ENCODE results near the gene CYTH4. TPM values are rescaled to one million over a fixed set of nuclear protein-coding genes. Genes with fewer than 3 reads are reported as not detected.

CYTH4 gene
- polyA plus RNA-seq, 3 donors = 2.4 to 3.0 (median 2.8) TPM

DNA sequence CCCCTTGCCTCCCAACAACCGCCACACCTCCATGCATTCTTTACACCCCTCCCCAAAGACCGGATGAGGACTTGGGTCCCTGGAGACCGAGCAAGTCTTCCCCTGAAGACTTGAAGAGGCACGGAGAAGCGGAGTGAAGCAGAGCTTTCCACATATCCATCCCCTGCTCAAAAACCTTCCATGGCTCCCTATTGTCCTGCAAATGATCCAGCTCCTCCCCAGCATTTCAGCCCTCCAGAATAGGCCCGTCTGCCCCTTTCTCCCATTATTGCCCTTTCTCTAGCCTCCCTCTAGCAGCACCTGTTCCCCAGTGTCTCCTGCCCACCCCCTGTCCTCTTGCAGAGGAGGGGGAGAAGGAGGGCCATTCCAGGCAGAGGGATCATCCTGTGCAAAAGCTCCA is 59.8 kb downstream of the CYTH4 start:
- DNase-seq (ENCODE audit: low read depth in 3 of 3, low spot score in 2 of 3) = no peak

- DNase-seq (ENCODE audit: low read depth in 3 of 3, low spot score in 2 of 3) = no peak
Measured at GRCh38 chr22:37343348-37343747, 61.0 kb downstream of the CYTH4 start.

DNA sequence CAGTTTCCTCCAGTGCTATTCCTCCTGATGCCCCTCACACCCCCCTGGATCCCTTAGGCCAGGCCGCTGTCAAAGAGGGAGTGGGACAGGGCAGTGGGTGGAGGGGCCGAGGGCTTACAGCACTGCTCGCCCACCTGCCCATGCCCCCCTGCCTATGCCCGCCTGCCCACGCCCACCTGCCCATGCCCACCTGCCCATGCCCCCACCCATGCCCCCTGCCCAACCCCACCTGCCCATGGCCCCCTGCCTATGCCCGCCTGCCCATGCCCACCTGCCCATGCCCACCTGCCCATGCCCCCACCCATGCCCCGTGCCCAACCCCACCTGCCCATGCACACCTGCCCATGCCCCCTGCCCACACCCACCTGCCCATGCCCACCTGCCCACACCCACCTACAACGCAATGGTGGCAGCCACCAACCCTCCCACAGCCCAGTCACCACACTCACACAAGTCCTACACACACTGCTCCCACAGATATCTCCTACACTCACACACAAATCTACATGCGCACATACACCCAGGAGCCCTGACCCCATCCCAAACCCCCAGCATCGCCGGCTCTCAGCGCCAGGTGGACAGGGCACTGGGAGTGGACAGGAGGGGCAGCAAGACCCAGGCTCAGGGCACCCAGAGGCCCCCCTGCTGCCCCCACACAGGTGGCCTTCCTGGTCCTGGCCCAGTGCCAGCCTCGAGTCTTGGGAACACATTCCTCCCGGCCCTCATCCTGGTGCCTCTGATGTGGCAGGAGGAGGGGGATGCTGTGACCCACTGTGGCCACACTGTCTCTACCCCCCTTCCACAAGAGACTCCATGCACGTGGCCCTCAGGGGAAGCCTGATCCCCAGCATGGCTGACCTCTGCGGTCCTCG is 61.8 kb downstream of the CYTH4 start:
- DNase-seq (ENCODE audit: low read depth in 3 of 3, low spot score in 2 of 3) = no peak

GRCh38 chr22:37344735-37345449 is 62.6 kb downstream of the CYTH4 start:
- no peak for DNase-seq (ENCODE audit: low read depth in 3 of 3, low spot score in 2 of 3)

DNA sequence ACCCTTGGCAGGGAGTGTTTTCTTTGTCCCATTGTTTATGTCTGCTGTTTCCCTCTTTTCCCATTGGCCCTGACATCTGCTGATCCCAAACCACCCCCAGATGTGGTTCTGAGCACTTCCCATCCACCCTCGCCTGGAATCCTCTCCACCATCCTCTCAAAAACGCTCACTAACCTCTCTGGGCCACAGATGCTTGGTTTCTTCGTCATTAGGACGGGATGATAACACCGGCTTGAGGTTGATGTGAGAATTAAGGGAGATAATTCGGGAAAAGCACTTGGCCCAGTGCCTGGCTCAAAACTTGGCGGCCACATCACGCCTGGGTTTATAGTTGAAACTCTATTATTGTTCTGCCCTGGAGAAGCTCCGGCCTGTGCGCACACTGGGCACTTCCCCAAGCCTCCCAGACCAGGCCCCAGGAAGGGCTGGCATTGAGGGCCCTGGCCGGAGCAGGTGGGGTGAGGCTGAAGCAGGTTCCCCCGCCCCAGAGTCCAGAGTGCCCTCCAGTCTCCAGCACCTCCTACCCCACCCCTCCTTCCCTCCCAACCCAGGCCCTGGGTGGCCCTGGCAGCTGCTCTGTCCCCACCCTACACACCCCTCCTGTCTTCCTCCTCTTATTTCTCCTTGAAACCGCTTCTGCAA is 63.7 kb downstream of the CYTH4 start:
- DNase-seq (ENCODE audit: low read depth in 3 of 3, low spot score in 2 of 3) = no peak

- no peak for DNase-seq (ENCODE audit: low read depth in 3 of 3, low spot score in 2 of 3)
Measured at GRCh38 chr22:37346505-37346895, 64.2 kb downstream of the CYTH4 start.

DNA sequence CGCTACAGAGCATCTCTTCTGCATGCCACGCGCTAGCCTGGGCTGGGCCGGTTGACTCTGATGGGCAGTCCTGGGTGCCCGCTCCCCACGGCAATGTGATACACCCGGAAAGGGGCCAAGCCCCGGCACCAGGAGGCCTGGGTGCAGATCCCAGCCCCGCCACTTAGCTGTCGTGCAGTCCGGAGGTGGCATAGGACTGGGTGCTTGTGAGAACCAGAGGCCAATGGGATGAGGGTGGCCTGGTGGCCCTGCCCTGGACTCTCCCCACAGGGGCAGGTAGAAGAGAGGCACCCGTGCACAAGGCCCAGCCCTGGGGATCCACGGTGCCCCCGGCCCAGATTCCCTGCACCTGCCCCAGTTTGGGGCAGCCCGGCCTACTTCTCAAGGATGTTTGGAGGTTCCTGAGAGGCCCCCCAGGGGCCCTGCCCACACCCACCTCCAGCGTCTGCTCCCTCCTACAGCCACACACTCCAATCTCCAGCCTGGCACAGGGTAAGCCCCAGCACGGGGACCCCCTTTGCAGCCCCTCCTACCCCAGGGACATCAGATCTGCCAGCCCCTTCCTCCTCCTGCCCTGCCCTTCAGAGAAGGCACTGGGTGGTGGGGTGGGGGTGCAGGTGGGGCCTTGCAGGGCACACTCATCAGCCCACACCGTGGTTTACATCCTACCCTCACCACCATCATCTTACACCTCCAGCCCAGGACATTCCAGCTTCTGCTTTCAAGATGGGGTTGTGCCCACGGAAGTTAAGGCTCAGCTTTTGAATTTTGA is 66.9 kb downstream of the CYTH4 start:
- DNase-seq (ENCODE audit: low read depth in 3 of 3, low spot score in 2 of 3) = no peak

GRCh38 chr22:37351232-37351631 is 68.9 kb downstream of the CYTH4 start:
- DNase-seq (ENCODE audit: low read depth in 3 of 3, low spot score in 2 of 3) = no peak

DNA sequence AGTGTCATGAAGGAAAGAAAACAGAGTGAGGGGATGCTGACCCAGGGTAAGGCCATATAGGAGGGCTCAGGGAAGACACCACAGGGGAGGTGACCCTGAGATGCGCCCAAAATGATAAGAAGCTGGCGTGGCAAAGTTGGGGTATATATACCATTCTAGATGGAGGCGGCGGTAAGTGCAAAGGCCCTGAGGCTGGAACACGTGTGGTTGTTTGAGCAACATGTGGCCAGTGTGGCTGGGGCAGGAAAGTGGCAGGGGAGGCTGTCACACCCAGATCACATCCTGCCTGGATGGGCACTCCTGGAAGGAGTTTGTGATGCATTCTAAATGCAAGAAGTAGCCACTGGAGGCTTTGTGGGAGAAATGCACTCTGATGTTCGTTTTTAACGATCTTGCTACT is 70.2 kb downstream of the CYTH4 start:
- DNase-seq (ENCODE audit: low read depth in 3 of 3, low spot score in 2 of 3) = no peak

GRCh38 chr22:37353839-37354238 is 71.5 kb downstream of the CYTH4 start:
- DNase-seq (ENCODE audit: low read depth in 3 of 3, low spot score in 2 of 3) = no peak

DNA sequence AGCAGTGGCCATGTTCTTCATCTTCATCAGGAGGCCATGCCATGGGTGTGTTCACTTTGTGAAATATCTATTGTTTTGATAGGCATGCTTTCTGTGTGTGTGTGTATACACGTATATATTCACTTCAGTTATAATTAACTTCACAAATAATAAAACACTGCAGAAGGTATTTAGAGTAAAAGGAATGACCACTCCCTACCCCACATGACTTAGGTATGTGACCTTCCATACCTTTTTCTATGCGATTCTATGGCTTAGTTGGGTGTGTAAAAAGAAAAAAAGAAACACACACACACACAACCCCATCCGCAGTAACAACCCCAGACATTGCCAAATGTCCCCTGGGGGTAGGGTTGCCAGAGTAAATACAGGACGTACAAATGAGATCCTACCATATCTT is 72.0 kb downstream of the CYTH4 start:
- no peak for DNase-seq (ENCODE audit: low read depth in 3 of 3, low spot score in 2 of 3)

GRCh38 chr22:37354670-37355069 is 72.4 kb downstream of the CYTH4 start:
- DNase-seq (ENCODE audit: low read depth in 3 of 3, low spot score in 2 of 3) = no peak

DNA sequence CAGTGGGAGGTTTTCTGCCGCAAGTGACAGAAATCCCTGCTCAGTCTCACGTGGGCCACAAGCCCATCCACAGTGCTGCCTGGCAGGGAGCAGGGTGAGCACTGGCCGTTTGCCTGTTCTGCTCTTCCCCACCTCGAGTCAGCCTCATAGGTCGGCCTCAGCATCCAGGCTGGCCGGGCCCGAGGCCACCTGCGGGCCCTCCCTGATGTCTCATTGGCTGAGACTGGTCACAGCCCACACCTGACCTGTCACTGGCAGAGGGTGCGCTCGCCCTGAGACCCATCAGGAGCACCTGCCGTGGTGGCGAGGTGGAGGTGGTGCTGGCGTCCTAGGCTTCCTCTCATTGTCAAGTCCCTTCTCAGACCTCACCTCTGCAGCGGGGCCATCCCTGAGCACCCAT is 72.9 kb downstream of the CYTH4 start:
- DNase-seq (ENCODE audit: low read depth in 3 of 3, low spot score in 2 of 3) = no peak

DNA sequence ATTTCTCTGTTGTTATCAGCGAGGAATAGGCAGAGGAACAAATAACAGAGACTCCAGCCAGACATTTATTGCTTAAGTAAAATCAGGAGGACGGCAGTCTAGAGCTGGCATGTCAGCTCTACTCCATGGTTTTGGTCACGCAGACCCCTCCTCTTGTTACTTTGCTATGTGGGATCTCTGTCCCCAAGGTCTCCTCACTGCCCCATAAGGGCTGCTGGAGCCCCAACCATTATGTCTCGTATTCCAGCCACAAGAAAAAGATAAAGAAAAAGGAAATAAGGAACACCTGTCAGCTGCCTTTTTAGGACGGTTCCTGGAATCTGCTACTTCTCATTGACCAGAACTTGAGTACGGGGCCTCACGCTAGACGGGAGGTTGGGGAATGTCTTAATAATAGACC is 74.6 kb downstream of the CYTH4 start:
- DNase-seq (ENCODE audit: low read depth in 3 of 3, low spot score in 2 of 3) = no peak

- DNase-seq (ENCODE audit: low read depth in 3 of 3, low spot score in 2 of 3) = no peak
Measured at GRCh38 chr22:37357446-37358075, 75.3 kb downstream of the CYTH4 start.

- DNase-seq (ENCODE audit: low read depth in 3 of 3, low spot score in 2 of 3) = no peak
Measured at GRCh38 chr22:37358386-37358785, 76.1 kb downstream of the CYTH4 start.

DNA sequence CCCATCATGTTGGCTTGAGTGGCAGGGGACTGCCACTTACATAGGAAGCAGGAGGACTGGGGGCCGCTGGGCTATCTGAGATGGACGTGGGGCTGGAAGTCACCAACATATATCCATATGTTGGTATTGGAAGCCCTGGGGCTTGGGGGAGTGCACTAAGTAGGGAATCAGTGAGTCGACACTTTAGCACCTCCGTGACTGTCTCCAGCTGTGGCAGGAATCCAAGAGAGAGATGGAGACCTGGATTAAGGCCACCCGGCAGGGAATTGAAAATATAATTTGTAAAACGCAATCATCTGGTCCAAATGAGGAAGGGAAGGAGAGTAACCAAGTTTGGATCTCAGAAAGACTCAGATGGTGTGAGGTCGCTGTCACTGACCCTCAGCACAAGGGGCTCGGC is 76.6 kb downstream of the CYTH4 start:
- DNase-seq (ENCODE audit: low read depth in 3 of 3, low spot score in 2 of 3) = no peak

DNA sequence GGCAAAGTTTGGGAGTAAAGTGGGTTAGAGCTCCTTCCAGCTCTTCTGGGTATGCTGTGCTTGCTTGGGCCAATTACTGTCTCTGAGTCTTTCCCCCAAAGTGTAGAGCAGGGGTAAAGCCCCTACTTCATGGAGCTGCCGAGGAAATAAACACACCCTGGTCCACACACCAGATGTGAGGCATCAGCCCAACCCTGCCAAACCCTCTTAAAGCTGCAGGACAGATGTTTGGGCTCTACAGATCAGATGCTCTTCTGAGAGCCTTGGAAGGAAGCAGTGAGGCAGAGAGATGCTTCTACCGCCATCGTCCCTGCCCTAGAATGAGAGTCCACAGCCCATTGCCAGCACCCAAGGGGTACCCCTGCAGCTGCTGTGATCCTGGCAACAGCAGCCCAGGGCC is 80.3 kb downstream of the CYTH4 start:
- no peak for DNase-seq (ENCODE audit: low read depth in 3 of 3, low spot score in 2 of 3)

DNA sequence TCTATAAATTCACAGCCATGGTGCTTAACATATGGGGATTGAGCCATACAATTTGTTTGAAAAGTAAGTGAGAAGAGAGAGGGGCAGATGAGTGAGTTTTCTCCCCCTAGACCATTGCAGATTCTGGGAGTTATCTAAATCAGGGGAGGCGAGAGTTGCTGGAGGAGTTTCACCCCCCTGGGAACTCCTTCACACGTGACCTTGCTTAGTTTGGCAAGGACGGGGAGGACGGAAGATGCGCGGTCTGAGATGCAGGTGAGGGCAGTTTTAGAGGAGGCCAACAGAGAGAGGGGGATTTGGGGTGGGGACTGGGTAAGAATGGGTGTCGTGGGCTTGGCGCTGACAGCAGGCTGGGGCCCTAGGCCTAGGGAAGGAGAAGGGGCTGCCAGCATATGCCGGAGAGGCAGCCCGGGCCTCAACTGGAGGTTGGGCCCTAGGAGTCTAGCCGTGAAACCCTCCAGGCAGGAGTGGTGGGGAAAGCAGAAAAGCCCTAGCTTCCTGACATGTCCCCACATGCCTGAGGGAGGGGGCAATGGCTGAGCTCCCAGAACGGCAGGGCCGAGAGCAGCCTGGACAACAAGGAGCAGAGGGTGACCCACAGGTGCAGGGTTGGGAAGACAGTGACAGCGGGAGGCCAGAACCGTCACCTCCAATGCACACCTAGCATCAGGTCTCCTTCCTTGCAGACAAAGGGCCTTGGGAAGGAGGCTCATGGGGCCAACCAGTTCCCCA is 81.1 kb downstream of the CYTH4 start:
- DNase-seq (ENCODE audit: low read depth in 3 of 3, low spot score in 2 of 3) = no peak

Measured in right renal cortex interstitium (tissue), 3 donors.